Body of pancreas (tissue), 4 donors: Measurements from ENCODE around the gene LCN9. TPM values are rescaled to one million over a fixed set of nuclear protein-coding genes. Genes with fewer than 3 reads are reported as not detected.

Experiments
- ATAC-seq: fragments of 150-250 bp; one replicate; pipeline ENCODE4 v1.9.1; 2016
- DNase-seq, 4 donors: peaks; one replicate each; pipeline ENCODE4 v3.0.0-alpha.2; 2019
- H3K27ac ChIP-seq, 4 donors: fragments of 200-600 bp; sonication (generic); 1 replicate in 3 of 4; 2 replicates in 1 of 4; pipeline versions ENCODE4 v1.5.1 to v1.6.1; 2016 to 2019; ENCODE audit warnings: mild to moderate bottlenecking in 1 of 4, mixed read lengths in 1 of 4, moderate library complexity in 1 of 4
- H3K27me3 ChIP-seq, 2 donors: fragments of 200-600 bp; sonication (generic); one replicate each; pipeline ENCODE4 v1.6.0; 2016; ENCODE audit warnings: mild to moderate bottlenecking in 1 of 2
- H3K36me3 ChIP-seq, 2 donors: fragments of 200-600 bp; sonication (generic); replicated peaks in 1 of 2; 2 replicates each; pipeline ENCODE4 v1.5.1; 2016; ENCODE audit warnings: low read depth in 2 of 2; ENCODE audit not compliant: insufficient read depth in 1 of 2
- H3K4me1 ChIP-seq: fragments of 200-600 bp; sonication (generic); one replicate; pipeline ENCODE4 v1.6.0; 2016
- H3K4me3 ChIP-seq, 2 donors: fragments of 200-600 bp; sonication (generic); 1 replicate in 1 of 2; 2 replicates in 1 of 2; pipeline ENCODE4 v1.5.1; 2016 to 2019
- H3K9me3 ChIP-seq, 3 donors: fragments of 200-600 bp; sonication (generic); 1 replicate in 2 of 3; 2 replicates in 1 of 3; pipeline ENCODE4 v1.5.1; 2016
- POLR2A ChIP-seq, 3 donors: fragments of 450-650 bp; IDR thresholded peaks; one replicate each; pipeline ENCODE4 v1.6.1; 2016; ENCODE audit warnings: antibody characterized with exemption in 3 of 3, mild to moderate bottlenecking in 2 of 3
- WGBS, 2 donors: methylation state at CpG; one replicate each; pipeline ENCODE4 v1.1.5; 2017; 5-methylcytosine and 5-hydroxymethylcytosine counted together
- intact Hi-C: fragments of 100-400 bp; cut with DNase I; formaldehyde crosslinking; loops from one replicate; pipeline ENCODE4 v1.15.1; 2023
- total RNA-seq, 2 donors: library from RNA; depleted of rRNA; stranded (reverse); fragments of >200 nt; gene quantifications; one replicate each; pipeline ENCODE4 v1.1.0, GENCODE V29; 2016
- TF ChIP-seq, protein P1 (sequence below), 7 experiments: fragments of 450-650 bp in 4 of 7; fragments of 200-600 bp in 3 of 7; sonication (generic) in 3 of 7; IDR thresholded peaks; one replicate each; pipeline ENCODE4 v1.5.1; 2016 to 2019; ENCODE audit warnings: antibody characterized with exemption in 7 of 7

LCN9 gene
- total RNA-seq, 2 donors from 2014 or later, result not detected

DNA sequence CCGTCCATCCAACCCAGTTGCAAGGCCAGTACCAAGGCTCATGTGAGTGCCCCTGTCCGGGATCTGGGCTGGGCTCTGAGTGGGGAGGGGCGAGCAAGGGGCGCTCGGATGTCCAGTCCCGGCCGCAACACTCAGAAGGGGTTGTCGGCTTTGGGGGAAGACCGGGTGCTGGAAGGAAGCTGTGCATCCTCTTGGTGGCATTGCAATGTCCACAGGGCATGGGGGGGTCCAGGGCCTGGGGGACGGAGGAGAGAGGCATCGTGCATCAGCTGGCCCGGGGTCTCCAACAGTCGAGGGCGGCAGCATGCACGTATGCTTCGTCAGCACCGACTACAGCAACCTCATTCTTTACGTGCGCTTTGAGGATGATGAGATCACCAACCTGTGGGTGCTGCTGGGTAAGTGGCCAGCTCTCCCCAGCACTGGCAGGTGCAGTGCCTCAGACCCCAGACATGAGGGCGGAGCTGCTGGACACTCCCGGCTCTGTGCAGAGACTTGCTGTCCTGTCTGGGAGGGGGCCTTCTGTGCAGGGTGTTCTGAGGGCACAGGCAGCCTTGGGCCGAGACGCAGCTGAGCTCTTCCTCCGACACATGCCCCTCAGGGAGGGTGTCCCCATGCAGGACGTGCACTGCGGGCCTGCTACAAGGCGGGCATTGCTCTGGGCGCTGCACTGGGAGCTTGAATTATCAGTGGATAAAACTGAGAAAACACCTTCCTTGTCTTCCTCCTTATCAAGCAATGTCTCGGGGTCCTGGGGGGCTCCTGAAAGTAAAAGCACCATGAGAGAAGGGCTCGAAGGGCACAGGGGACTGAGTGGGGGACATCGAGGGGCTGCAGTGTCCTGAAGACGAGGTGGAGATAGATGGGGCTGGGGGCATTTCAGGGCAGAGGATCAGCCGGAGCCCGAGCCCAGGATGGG, 46.2 kb upstream of the LCN9 start:
- intact Hi-C loops, result no loop called here
- no peak overlapping the region for H3K4me3 ChIP-seq
- ATAC-seq (no peak), DNase-seq (no peak)
- no peaks in the 10 kb centered on the region for H3K27me3 ChIP-seq
- H3K27ac ChIP-seq, result no peak overlapping the region
- H3K36me3 ChIP-seq, result no peaks in the 10 kb centered on the region
- TF ChIP-seq POLR2A (IDR thresholded peaks at IDR 0.05), result no peak
- TF ChIP-seq, protein P1, sequence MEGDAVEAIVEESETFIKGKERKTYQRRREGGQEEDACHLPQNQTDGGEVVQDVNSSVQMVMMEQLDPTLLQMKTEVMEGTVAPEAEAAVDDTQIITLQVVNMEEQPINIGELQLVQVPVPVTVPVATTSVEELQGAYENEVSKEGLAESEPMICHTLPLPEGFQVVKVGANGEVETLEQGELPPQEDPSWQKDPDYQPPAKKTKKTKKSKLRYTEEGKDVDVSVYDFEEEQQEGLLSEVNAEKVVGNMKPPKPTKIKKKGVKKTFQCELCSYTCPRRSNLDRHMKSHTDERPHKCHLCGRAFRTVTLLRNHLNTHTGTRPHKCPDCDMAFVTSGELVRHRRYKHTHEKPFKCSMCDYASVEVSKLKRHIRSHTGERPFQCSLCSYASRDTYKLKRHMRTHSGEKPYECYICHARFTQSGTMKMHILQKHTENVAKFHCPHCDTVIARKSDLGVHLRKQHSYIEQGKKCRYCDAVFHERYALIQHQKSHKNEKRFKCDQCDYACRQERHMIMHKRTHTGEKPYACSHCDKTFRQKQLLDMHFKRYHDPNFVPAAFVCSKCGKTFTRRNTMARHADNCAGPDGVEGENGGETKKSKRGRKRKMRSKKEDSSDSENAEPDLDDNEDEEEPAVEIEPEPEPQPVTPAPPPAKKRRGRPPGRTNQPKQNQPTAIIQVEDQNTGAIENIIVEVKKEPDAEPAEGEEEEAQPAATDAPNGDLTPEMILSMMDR (IDR thresholded peaks at IDR 0.05), result no peak
- 38 to 55% methylated on average over 12 to 34 of the region's 34 CpGs for WGBS, 2 donors
- H3K9me3 ChIP-seq, result no peaks in the 10 kb centered on the region
- no peaks in the 10 kb centered on the region for H3K4me1 ChIP-seq

DNA sequence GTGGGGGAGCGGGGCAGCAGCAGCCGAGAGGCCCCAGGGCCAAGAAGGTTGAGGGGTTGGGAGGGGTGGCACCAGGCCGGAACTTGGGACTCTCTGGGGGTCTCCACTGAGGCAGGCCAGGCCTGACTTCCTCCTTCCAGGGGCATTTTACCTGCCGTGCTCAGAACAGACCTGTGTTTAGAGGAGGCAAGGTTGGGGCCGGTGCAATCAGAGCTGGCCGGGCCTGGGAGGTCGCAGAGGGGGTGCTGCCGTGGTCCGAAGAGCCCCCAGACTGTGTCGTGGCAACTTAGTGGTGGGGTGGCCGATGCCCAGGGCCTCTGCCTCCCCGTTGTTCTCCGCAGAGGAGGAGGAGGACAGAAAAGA, 45.6 kb upstream of the LCN9 start:
- no peaks in the 10 kb centered on the region for H3K36me3 ChIP-seq
- H3K27me3 ChIP-seq, result no peaks in the 10 kb centered on the region
- no peaks in the 10 kb centered on the region for H3K9me3 ChIP-seq
- intact Hi-C loops, result no loop called here
- TF ChIP-seq POLR2A (IDR thresholded peaks at IDR 0.05), result no peak
- TF ChIP-seq, protein P1 (IDR thresholded peaks at IDR 0.05), result no peak
- DNase-seq (no peak), ATAC-seq (no peak)
- no peaks in the 10 kb centered on the region for H3K4me1 ChIP-seq
- 59 to 71% methylated on average over 4 to 10 of the region's 13 CpGs for WGBS, 2 donors
- H3K27ac ChIP-seq, result no peak overlapping the region
- no peak overlapping the region for H3K4me3 ChIP-seq

DNA sequence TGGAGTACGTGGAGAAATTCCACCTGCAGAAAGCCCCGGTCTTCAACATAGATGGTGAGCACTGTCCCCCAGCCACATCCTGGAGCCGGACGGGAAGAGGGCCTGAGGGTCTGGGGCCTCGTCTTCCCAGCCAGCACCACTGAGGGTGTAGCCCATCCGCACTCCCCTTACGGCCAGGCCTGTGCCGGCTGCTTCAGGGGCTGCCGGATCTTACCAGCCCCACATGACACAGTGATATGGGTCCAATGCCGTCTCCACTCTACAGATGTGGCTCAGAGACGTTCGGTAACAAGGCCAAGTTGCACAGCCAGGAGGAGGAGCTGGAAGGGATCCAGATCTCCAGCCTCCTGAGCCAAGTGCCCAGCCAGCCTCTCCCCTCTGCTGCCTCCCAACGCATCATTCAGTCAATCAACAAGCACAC, 45.1 kb upstream of the LCN9 start:
- DNase-seq, result no peak
- H3K27me3 ChIP-seq, result no peaks in the 10 kb centered on the region
- intact Hi-C loops, result no loop called here

DNA sequence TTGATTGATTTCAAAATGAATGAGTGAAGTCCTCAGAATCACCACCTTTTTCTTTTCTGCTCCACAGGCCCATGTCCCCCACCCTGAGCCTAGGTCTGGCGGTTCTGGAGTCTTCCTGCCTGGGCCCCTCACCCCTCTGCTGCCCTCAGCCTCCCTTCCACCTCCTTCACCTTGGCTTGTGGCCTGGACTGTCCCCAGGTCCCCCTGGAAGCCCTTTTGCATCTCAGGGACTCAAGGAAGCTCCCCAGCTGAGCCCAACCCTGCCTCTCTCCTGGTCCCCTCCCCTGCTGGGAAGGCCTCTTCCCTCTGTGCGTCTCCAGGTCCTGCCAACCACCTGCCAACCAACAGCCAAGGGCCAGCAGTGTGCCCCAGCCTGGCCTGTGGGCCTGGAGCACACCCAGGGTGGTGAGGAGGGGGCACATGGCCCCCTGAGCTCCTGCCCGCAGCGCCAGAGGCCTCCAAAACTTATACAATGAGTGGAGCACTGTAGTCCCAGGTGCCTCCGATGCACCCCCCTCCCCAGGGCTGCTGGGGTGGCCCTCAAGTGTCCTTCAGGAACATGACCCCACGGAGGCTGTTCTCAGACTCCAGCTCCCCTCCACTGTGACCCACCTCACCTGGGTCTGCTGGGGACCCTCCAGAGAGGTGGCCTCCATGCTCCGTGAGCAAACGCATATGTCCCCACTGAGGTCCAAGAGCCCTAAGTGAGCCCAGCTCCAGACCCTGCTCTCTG, 44.1 kb upstream of the LCN9 start:
- no peak for DNase-seq
- Histone ChIP-seq H3K4me1 (no peaks in the 10 kb centered on the region), H3K9me3 (no peaks in the 10 kb centered on the region), H3K27ac (no peak overlapping the region), H3K27me3 (no peaks in the 10 kb centered on the region), H3K36me3 (no peaks in the 10 kb centered on the region), H3K4me3 (no peak overlapping the region)
- WGBS, 2 donors, result 64 to 73% methylated on average over 2 to 8 of the region's 8 CpGs
- intact Hi-C loops, result no loop called here
- TF ChIP-seq POLR2A (IDR thresholded peaks at IDR 0.05), result no peak
- TF ChIP-seq, protein P1 (IDR thresholded peaks at IDR 0.05), result no peak
- ATAC-seq, result no peak

More for the DNA sequence above, 45.1 kb upstream of the LCN9 start:
- no peaks in the 10 kb centered on the region for H3K36me3 ChIP-seq
- H3K4me1 ChIP-seq, result no peaks in the 10 kb centered on the region
- TF ChIP-seq, protein P1 (IDR thresholded peaks at IDR 0.05), result no peak
- no peak for TF ChIP-seq POLR2A (IDR thresholded peaks at IDR 0.05)
- H3K4me3 ChIP-seq, result no peak overlapping the region
- no peaks in the 10 kb centered on the region for H3K9me3 ChIP-seq
- WGBS, 2 donors, result 67 to 80% methylated on average over 2 to 13 of the region's 13 CpGs
- ATAC-seq, result no peak
- no peak overlapping the region for H3K27ac ChIP-seq
